Neural cell (in vitro differentiated cells): ENCODE measurements around the gene DZIP1. TPM values are rescaled to one million over a fixed set of nuclear protein-coding genes. Genes with fewer than 3 reads are reported as not detected.

Experiments used
- H2AFZ ChIP-seq: fragments of 200-600, 300-800 bp; sonication (generic), shearing (Covaris generic); 2 replicates; pipeline ENCODE4 v1.6.0; 2014; ENCODE audit warnings: low read depth, mild to moderate bottlenecking, antibody characterized with exemption, low read length, moderate library complexity
- H3F3A ChIP-seq: fragments of 200-600 bp; shearing (Covaris generic); 2 replicates; pipeline ENCODE4 v1.6.1; 2016; ENCODE audit warnings: mild to moderate bottlenecking, moderate library complexity, mixed read lengths, antibody characterized with exemption, low read length; ENCODE audit not compliant: insufficient read depth, poor library complexity, severe bottlenecking
- H3K27ac ChIP-seq: fragments of 200-600, 300-800 bp; sonication (generic), shearing (Covaris generic); 2 replicates; pipeline ENCODE4 v1.5.1; 2014; ENCODE audit warnings: mild to moderate bottlenecking, low read length, moderate library complexity
- H3K27me3 ChIP-seq: fragments of 300-800, 200-600 bp; sonication (generic), shearing (Covaris generic); 2 replicates; pipeline ENCODE4 v1.6.0; 2014; ENCODE audit warnings: mild to moderate bottlenecking, low read depth, low read length, moderate library complexity; ENCODE audit not compliant: insufficient read depth
- H3K36me3 ChIP-seq: fragments of 300-800, 200-600 bp; sonication (generic), shearing (Covaris generic); 2 replicates; pipeline ENCODE4 v1.5.1; 2014; ENCODE audit warnings: mild to moderate bottlenecking, antibody characterized with exemption, low read length, moderate library complexity; ENCODE audit not compliant: insufficient read depth
- H3K4me2 ChIP-seq: fragments of 300-800, 200-600 bp; sonication (generic), shearing (Covaris generic); 2 replicates; pipeline ENCODE4 v1.6.0; 2014; ENCODE audit warnings: mild to moderate bottlenecking, low read length
- H3K4me3 ChIP-seq: fragments of 300-800, 200-600 bp; sonication (generic), shearing (Covaris generic); 2 replicates; pipeline ENCODE4 v1.5.1; 2014; ENCODE audit warnings: mild to moderate bottlenecking, low read length, moderate library complexity
- H3K79me2 ChIP-seq: fragments of 200-600 bp; shearing (Covaris generic); replicated peaks from 2 replicates; pipeline ENCODE4 v1.6.0; 2014; ENCODE audit warnings: mild to moderate bottlenecking, low read length, moderate library complexity; ENCODE audit not compliant: insufficient read depth
- H3K9ac ChIP-seq: fragments of 300-800, 200-600 bp; sonication (generic), shearing (Covaris generic); 2 replicates; pipeline ENCODE4 v1.6.1; 2016; ENCODE audit warnings: mild to moderate bottlenecking, low read length, mixed read lengths
- H3K9me2 ChIP-seq: fragments of 200-600 bp; shearing (Covaris generic); 2 replicates; pipeline ENCODE4 v1.6.1; 2016; ENCODE audit warnings: mild to moderate bottlenecking, low read length, mixed read lengths; ENCODE audit not compliant: insufficient read depth
- H3K9me3 ChIP-seq: fragments of 200-600, 300-800 bp; sonication (generic), shearing (Covaris generic); 2 replicates; pipeline ENCODE4 v1.6.1; 2016; ENCODE audit warnings: mild to moderate bottlenecking, mixed run types, low read length, moderate library complexity, mixed read lengths
- H4K20me1 ChIP-seq: fragments of 200-600 bp; shearing (Covaris generic); 2 replicates; pipeline ENCODE4 v1.6.1; 2016; ENCODE audit warnings: mild to moderate bottlenecking, mixed run types; ENCODE audit not compliant: insufficient read depth
- EP300 ChIP-seq: fragments of 450-650 bp; conservative IDR thresholded peaks from 2 replicates; pipeline ENCODE4 v1.6.1; 2014; ENCODE audit warnings: antibody characterized with exemption, mild to moderate bottlenecking, moderate library complexity; ENCODE audit not compliant: poor library complexity, severe bottlenecking
- EZH2 ChIP-seq: fragments of 200-600, 300-800 bp; shearing (Covaris generic), sonication (generic); IDR thresholded peaks from 2 replicates; pipeline ENCODE4 v1.6.1; 2014; ENCODE audit warnings: antibody characterized with exemption, low read length, borderline replicate concordance, mild to moderate bottlenecking; ENCODE audit not compliant: insufficient read depth, poor library complexity, severe bottlenecking
- MXI1 ChIP-seq: fragments of 450-650 bp; conservative IDR thresholded peaks from 2 replicates; pipeline ENCODE4 v1.6.1; 2014; ENCODE audit warnings: antibody characterized with exemption, mild to moderate bottlenecking; ENCODE audit not compliant: poor library complexity, severe bottlenecking
- POLR2AphosphoS5 ChIP-seq: IDR thresholded peaks from 2 replicates; pipeline ENCODE4 v1.6.1; 2012
- RAD21 ChIP-seq: fragments of 450-650 bp; conservative IDR thresholded peaks from 2 replicates; pipeline ENCODE4 v1.6.1; 2014; ENCODE audit warnings: antibody characterized with exemption, mild to moderate bottlenecking, moderate library complexity
- SMC3 ChIP-seq: fragments of 450-650 bp; conservative IDR thresholded peaks from 2 replicates; pipeline ENCODE4 v1.6.1; 2014; ENCODE audit warnings: antibody characterized with exemption, mild to moderate bottlenecking, moderate library complexity; ENCODE audit not compliant: poor library complexity
- TAF1 ChIP-seq: IDR thresholded peaks from 2 replicates; pipeline ENCODE4 v1.6.1; 2012; ENCODE audit warnings: low read depth
- polyA plus RNA-seq: library from polyadenylated mRNA; depleted of rRNA; stranded (reverse); fragments of >200 nt; gene quantifications from 2 replicates; pipeline ENCODE4 v1.2.3, GENCODE V29; 2014
- TF ChIP-seq, protein P1 (sequence below): fragments of 450-650 bp; IDR thresholded peaks from 2 replicates; pipeline ENCODE4 v1.5.1; 2014; ENCODE audit warnings: antibody characterized with exemption, mild to moderate bottlenecking, moderate library complexity; ENCODE audit not compliant: poor library complexity, severe bottlenecking
- TF ChIP-seq, protein P2 (sequence below): IDR thresholded peaks from 2 replicates; pipeline ENCODE4 v1.6.1; 2012; ENCODE audit warnings: borderline replicate concordance

DZIP1 gene
- polyA plus RNA-seq, 1 donor from 2014 or later = 35.3 TPM

DNA sequence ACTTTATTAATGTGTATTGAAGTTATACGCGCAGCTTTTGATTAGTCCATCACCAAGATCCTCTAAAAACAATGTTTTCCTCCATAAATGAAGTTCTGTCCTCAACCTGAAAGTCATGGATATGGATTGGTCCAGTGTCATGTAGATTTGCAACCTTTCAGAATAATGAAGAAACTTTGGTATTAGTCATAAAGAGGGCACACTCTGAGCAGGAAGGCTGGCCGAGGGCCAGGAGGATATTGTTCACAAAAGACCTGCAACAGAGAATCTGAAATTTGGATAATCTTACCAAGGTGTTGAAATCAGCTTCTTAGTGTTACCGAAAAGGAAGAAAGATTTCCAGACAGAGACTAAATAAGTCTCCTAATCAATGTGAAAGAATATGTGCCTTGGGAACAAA lies 71.3 kb downstream of the DZIP1 start:
- Histone ChIP-seq H4K20me1 (no peaks in the 10 kb centered on the region), H3K9me2 (no peaks in the 10 kb centered on the region), H3F3A (no peaks in the 10 kb centered on the region), H3K9me3 (no peaks in the 10 kb centered on the region), H3K36me3 (no peaks in the 10 kb centered on the region), H2AFZ (no peak overlapping the region), H3K27me3 (no peaks in the 10 kb centered on the region), H3K27ac (no peak overlapping the region), H3K9ac (no peak overlapping the region), H3K79me2 (no peaks in the 10 kb centered on the region), H3K4me3 (no peak overlapping the region), H3K4me2 (no peak overlapping the region)
- TF ChIP-seq, protein P1, sequence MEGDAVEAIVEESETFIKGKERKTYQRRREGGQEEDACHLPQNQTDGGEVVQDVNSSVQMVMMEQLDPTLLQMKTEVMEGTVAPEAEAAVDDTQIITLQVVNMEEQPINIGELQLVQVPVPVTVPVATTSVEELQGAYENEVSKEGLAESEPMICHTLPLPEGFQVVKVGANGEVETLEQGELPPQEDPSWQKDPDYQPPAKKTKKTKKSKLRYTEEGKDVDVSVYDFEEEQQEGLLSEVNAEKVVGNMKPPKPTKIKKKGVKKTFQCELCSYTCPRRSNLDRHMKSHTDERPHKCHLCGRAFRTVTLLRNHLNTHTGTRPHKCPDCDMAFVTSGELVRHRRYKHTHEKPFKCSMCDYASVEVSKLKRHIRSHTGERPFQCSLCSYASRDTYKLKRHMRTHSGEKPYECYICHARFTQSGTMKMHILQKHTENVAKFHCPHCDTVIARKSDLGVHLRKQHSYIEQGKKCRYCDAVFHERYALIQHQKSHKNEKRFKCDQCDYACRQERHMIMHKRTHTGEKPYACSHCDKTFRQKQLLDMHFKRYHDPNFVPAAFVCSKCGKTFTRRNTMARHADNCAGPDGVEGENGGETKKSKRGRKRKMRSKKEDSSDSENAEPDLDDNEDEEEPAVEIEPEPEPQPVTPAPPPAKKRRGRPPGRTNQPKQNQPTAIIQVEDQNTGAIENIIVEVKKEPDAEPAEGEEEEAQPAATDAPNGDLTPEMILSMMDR = no peak
- TF ChIP-seq EZH2 = no peak
- no peak for TF ChIP-seq MXI1

DNA sequence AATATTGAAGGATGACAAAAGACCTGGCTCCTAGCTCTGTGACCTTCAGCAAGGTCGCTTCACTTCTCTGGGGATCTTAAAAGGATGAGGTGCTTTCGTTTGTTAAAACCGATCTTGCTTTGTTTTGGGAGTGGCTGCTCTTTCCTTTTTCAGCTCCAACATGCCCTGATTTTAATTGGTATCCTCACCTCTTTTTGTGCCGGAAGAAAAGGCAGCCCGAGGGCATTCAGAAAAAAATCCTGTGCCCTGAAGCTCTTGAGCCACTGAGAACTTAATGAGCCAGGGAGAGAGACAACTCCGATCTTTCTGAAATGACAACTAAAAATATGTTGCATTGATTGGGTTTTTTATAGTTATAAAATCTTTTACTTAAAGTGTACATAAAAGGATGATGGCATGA lies 72.6 kb downstream of the DZIP1 start:
- TF ChIP-seq, protein P2, sequence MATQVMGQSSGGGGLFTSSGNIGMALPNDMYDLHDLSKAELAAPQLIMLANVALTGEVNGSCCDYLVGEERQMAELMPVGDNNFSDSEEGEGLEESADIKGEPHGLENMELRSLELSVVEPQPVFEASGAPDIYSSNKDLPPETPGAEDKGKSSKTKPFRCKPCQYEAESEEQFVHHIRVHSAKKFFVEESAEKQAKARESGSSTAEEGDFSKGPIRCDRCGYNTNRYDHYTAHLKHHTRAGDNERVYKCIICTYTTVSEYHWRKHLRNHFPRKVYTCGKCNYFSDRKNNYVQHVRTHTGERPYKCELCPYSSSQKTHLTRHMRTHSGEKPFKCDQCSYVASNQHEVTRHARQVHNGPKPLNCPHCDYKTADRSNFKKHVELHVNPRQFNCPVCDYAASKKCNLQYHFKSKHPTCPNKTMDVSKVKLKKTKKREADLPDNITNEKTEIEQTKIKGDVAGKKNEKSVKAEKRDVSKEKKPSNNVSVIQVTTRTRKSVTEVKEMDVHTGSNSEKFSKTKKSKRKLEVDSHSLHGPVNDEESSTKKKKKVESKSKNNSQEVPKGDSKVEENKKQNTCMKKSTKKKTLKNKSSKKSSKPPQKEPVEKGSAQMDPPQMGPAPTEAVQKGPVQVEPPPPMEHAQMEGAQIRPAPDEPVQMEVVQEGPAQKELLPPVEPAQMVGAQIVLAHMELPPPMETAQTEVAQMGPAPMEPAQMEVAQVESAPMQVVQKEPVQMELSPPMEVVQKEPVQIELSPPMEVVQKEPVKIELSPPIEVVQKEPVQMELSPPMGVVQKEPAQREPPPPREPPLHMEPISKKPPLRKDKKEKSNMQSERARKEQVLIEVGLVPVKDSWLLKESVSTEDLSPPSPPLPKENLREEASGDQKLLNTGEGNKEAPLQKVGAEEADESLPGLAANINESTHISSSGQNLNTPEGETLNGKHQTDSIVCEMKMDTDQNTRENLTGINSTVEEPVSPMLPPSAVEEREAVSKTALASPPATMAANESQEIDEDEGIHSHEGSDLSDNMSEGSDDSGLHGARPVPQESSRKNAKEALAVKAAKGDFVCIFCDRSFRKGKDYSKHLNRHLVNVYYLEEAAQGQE = no peak
- TF ChIP-seq EZH2 (no peak), SMC3 (no peak), MXI1 (no peak), RAD21 (no peak), EP300 (no peak), POLR2AphosphoS5 (no peak), TAF1 (no peak)
- TF ChIP-seq, protein P1 = no peak
- H4K20me1 ChIP-seq = no peaks in the 10 kb centered on the region

More for the DNA sequence above, 72.6 kb downstream of the DZIP1 start:
- Histone ChIP-seq H3K79me2 (no peaks in the 10 kb centered on the region), H3K9me3 (no peaks in the 10 kb centered on the region), H3K27ac (no peak overlapping the region), H3F3A (no peaks in the 10 kb centered on the region), H3K4me3 (no peak overlapping the region), H2AFZ (no peak overlapping the region), H3K4me2 (no peak overlapping the region), H3K9me2 (no peaks in the 10 kb centered on the region), H3K9ac (no peak overlapping the region), H3K27me3 (no peaks in the 10 kb centered on the region), H3K36me3 (no peaks in the 10 kb centered on the region)
